ENCODE measurements around the gene PLXDC2. TPM values are rescaled to one million over a fixed set of nuclear protein-coding genes. Genes with fewer than 3 reads are reported as not detected.

PLXDC2 gene
- total and polyA plus RNA-seq, 2 donors (not counting 1 experiment from before 2014, with no cell fraction given), result 0.07 TPM

GRCh38 chr10:19847321-19847720, 31.1 kb downstream of the PLXDC2 start:
- intact Hi-C loops (cut with micrococcal nuclease), result no loop called here

More at GRCh38 chr10:19847321-19847720, 31.1 kb downstream of the PLXDC2 start:
- 87% methylated on average over 3 of the region's 4 CpGs for WGBS (ENCODE audit: insufficient coverage)
- POLR2A ChIA-PET, result no interaction called here
- H3K4me3 Mint-ChIP-seq, result no peak overlapping the region
- H3K27ac Mint-ChIP-seq, result no peak overlapping the region
- peaks cover 5% of the 10 kb centered on the region for H3K9me3 Mint-ChIP-seq (ENCODE audit: insufficient read depth)
- H3K27me3 ChIP-seq (replicated peaks in 1 of 4; ENCODE audit: control extremely low read depth in 1 of 4, control insufficient read depth in 3 of 4, insufficient read depth in 4 of 4, low read length in 3 of 4), result no peaks in the 10 kb centered on the region
- H3K4me2 ChIP-seq (replicated peaks; ENCODE audit: low read depth, low read length, poor library complexity, severe bottlenecking), result no peak overlapping the region
- H3K4me1 ChIP-seq (ENCODE audit: control insufficient read depth in 2 of 2, insufficient read depth in 2 of 2, low read length in 2 of 2), result no peaks in the 10 kb centered on the region
- no peaks in the 10 kb centered on the region for H3K4me1 Mint-ChIP-seq
- no peak for ATAC-seq (ENCODE audit: low read depth)
- no peak for TF ChIP-seq CTCF (IDR thresholded peaks at IDR 0.05)
- TF ChIP-seq EZH2 (IDR thresholded peaks at IDR 0.05; ENCODE audit: borderline replicate concordance, insufficient read depth, low read depth, low read length, poor library complexity, severe bottlenecking), result no peak
- no peak overlapping the region for H3K4me3 ChIP-seq (ENCODE audit: control extremely low read depth in 1 of 5, extremely low read depth in 1 of 5, insufficient read depth in 1 of 5, low read depth in 2 of 5, low read length in 4 of 5)
- H3K27ac ChIP-seq (ENCODE audit: low read length in 2 of 2), result no peak overlapping the region
- no peak overlapping the region for H2AFZ ChIP-seq (ENCODE audit: insufficient read depth, low read depth, low read length, poor library complexity, severe bottlenecking)
- H3K79me2 ChIP-seq (ENCODE audit: control insufficient read depth, insufficient read depth, low read length), result no peaks in the 10 kb centered on the region
- H3K9ac ChIP-seq (ENCODE audit: low read length), result no peak overlapping the region
- DNase-seq, result no peak
- no peaks in the 10 kb centered on the region for H4K20me1 ChIP-seq (ENCODE audit: control insufficient read depth, insufficient read depth, low read length, poor library complexity, severe bottlenecking)
- no peaks in the 10 kb centered on the region for H3K36me3 ChIP-seq (replicated peaks in 1 of 2; ENCODE audit: control extremely low read depth in 1 of 2, control insufficient read depth in 1 of 2, extremely low read depth in 1 of 2, insufficient read depth in 2 of 2, low read length in 1 of 2)
- no peaks in the 10 kb centered on the region for H3K27me3 Mint-ChIP-seq
- H3K9me3 ChIP-seq (ENCODE audit: control extremely low read depth in 1 of 3, control insufficient read depth in 2 of 3, insufficient read depth in 1 of 3, low read length in 2 of 3), result no peaks in the 10 kb centered on the region
- CTCF ChIA-PET, result no interaction called here

Data from B cell (primary cell).